ACHN (cell line): Measurements from ENCODE around the gene PTPN6.

ENCODE experiments used
- DNase-seq: peaks from one replicate; pipeline ENCODE4 v3.0.0-alpha.2; 2015
- in situ Hi-C: cut with HindIII; loops from 2 replicates; pipeline ENCODE4 v1.10.0; 2017; ENCODE audit warnings: low sequenced_read_pairs, low pct_ligation_motif_present, low pct_unique_long_range_greater_than_20kb

The PTPN6 gene

DNA sequence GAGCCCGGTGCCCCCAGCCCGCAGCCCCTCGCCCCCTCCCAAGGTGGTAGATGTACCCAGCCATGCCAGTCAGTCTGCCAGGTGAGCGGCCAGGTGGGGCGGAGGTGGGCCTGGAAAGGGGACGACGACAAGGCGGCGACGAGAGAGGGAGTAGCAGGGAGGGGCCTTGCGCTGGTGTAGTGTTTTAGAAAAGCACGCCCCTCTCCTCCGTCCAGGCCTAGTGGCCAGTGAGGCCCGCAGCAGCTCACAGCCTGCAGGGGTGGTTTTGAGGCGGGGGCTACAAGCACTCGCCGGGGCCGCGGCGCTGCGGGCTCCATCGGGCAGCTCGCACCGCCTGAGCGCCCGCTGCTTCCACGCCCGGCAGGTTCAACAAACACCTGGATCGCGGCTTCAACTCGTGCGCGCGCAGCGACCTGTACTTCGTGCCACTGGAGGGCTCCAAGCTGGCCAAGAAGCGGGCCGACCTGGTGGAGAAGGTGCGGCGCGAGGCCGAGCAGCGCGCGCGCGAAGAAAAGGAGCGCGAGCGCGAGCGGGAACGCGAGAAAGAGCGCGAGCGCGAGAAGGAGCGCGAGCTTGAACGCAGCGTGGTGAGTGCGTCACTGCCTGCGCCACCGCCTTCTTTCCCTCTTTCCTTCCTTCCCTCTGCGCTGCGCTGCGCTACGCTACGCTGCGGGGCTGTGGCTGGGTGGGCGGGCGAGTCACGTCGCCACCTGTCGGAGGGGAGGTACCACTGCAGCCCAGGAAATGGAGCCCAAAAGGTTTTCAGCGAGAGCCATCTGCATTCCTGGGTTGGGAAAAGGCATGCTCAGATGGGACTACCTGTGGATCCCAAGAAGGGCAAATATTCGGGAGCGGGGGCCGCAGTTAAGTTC lies 13.4 kb upstream of the PTPN6 start:
- in situ Hi-C loops = no loop called here
- peak; percentile 99 for DNase-seq

- in situ Hi-C loops = no loop called here
- DNase-seq = no peak
Measured at GRCh38 chr12:6938353-6939190, 12.6 kb upstream of the PTPN6 start.

- in situ Hi-C loops = no loop called here
- no peak for DNase-seq
Measured at GRCh38 chr12:6939191-6939540, 12.0 kb upstream of the PTPN6 start.

- in situ Hi-C loops = no loop called here
- no peak for DNase-seq
Measured at GRCh38 chr12:6941267-6941666, 9.9 kb upstream of the PTPN6 start.

- DNase-seq = no peak
- in situ Hi-C loops = no loop called here
Measured at GRCh38 chr12:6941782-6942181, 9.4 kb upstream of the PTPN6 start.

- in situ Hi-C loops = no loop called here
- DNase-seq = peak; percentile 21
Measured at GRCh38 chr12:6942331-6942665, 8.9 kb upstream of the PTPN6 start.

DNA sequence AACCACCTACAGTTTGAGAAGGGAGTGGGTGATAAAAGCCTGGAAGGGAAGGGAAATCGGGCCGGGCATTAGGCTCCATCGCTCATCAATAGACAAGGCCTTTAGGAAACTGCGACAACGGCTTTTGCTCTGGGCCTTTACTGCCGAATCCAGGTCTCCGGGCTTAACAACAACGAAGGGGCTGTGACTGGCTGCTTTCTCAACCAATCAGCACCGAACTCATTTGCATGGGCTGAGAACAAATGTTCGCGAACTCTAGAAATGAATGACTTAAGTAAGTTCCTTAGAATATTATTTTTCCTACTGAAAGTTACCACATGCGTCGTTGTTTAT lies 7.8 kb upstream of the PTPN6 start:
- in situ Hi-C loops = no loop called here
- peak; percentile 96 for DNase-seq

DNA sequence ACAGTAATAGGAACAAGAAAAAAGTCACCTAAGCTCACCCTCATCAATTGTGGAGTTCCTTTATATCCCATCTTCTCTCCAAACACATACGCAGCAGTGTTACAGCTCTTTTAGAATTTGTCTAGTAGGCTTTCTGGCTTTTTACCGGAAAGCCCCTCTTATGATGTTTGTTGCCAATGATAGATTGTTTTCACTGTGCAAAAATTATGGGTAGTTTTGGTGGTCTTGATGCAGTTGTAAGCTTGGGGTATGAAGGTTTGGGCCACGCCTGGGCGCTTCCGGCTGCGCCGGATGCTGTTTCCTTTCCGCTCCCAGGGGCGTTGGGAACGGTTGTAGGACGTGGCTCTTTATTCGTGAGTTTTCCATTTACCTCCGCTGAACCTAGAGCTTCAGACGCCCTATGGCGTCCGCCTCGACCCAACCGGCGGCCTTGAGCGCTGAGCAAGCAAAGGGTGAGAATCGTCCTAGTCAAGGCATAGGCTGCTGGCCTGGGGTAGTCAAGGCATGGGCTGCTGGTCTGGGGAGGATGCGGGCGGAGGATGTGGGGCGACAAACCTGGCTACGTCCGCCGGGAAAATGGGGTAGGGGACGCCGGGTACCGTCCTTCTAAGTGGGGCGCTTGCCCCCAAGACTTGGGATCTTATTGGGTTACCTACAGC lies 7.3 kb upstream of the PTPN6 start, which contains the start of the genes C12orf57 and RNU7-1:
C12orf57 (plus strand) TSS at position 301 of the 659 bp plus-strand sequence; CDS start at position 401, 100 bp downstream.
RNU7-1 (plus strand) TSS at position 95 of the 659 bp plus-strand sequence.
- in situ Hi-C loops = no loop called here
- peak; percentile 95 for DNase-seq

- in situ Hi-C loops = no loop called here
- DNase-seq = peak; percentile 97
Measured at GRCh38 chr12:6944381-6945186, 6.6 kb upstream of the PTPN6 start.

DNA sequence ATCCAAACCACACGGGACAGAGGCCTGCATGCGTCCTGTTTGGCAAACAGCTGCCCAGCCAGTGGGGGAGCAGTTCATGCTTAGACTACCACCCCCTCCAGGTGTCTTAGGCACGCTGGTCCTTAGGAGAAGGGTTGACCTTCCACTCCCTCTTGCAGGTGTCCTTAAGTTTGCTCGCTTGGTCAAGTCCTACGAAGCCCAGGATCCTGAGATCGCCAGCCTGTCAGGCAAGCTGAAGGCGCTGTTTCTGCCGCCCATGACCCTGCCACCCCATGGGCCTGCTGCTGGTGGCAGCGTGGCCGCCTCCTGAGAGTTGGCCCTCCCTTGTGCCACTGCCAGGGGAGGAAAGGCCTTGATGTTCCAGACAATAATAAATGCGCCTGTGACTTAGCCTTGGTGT lies 5.5 kb upstream of the PTPN6 start:
- in situ Hi-C loops = no loop called here
- no peak for DNase-seq

DNA sequence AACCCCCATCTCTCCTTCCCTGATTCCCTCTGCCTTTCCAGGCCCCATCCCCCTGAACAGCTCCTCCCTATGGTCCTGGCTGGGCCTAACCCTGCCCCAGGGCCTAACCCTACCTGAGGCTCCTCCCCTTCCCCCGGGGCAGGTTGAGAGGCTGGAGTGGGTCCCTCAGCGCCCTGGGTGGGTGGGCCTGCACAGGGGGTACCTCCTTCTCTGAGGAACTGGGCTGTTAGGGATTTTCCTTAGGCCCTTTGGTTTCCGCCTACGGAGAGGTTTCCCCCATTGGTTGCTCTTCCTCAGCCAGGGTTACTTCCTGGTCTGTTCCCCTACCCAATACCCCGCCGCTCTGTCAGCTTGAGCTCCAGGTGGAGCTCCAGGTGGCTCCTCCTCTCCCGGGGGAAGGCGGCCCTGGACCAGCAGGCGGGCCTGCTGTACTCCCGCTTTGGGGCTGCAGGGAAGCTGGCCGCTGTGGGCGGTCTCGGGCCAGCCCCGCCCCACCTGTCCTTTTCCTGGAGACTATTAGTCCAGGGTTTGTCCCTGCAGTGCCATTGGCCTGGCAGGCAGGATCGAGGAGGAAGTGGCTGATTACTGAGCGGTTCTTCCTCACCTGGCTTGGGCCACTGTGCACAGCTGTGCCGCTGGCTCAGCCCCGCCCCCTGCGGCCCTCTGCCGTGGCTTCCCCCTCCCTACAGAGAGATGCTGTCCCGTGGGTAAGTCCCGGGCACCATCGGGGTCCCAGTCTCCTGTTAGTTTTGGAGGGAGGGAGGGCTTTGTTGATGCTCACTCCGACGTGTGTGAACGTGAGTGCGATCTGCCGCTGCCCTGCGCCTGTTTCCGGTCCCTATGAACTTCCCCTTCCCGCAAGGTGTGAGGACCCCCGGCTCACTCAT lies 4.9 kb upstream of the PTPN6 start:
- in situ Hi-C loops = no loop called here
- DNase-seq = peak; percentile 99

DNA sequence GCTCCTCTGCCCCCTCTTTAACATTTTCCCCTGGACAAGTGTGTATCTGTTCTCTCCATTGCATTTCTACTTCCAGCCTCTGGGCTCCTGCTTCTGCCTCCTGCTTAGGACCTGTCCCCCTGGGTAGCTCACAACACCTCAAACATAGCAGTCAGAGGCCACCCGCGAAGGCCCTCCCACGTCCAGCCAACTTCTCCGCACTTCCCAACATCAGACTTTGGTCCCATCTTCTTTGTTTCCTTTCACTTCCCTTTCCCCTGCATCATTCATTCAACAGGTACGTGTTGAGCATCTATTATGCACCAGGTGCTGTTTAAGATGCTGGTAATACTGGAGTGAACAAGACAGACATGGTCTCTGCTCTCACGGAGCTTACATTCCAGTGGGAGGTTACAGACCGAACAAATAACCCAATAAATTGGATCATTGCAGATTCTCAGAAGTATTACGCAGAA lies 4.2 kb upstream of the PTPN6 start:
- DNase-seq = no peak
- in situ Hi-C loops = no loop called here

GRCh38 chr12:6947615-6948014 lies 3.5 kb upstream of the PTPN6 start:
- in situ Hi-C loops = no loop called here

GRCh38 chr12:6948873-6949594 lies 2.1 kb upstream of the PTPN6 start:
- in situ Hi-C loops = no loop called here
- DNase-seq = no peak

More at GRCh38 chr12:6947615-6948014, 3.5 kb upstream of the PTPN6 start:
- DNase-seq = no peak

- DNase-seq = no peak
- in situ Hi-C loops = no loop called here
Measured at GRCh38 chr12:6950401-6950801, 755 bp upstream of the PTPN6 start.

DNA sequence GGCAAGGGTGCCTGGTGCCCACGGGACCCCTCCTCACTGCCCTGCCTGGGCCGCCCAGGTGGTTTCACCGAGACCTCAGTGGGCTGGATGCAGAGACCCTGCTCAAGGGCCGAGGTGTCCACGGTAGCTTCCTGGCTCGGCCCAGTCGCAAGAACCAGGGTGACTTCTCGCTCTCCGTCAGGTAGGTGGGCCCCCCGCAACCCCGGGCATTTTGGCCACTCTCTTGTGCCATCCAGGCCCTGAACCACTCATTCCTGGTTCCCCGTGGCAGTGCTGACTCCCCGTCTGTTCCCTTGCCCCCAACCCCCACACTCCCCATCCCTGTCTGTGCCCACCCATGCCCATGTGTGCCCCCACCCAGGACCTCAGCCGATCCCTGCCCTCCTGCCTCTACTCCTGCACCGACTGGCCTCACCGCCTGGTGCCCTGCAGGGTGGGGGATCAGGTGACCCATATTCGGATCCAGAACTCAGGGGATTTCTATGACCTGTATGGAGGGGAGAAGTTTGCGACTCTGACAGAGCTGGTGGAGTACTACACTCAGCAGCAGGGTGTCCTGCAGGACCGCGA lies 480 bp downstream of the PTPN6 start:
- in situ Hi-C loops = no loop called here
- no peak for DNase-seq
